ENCODE data around the gene ADIPOR1.

- TF ChIP-seq POLR2A (IDR thresholded peaks at IDR 0.05; ENCODE audit: low read length) (no peak), CTCF (IDR thresholded peaks at IDR 0.05) (no peak), NPAS2 (CRISPR knock-in tag; IDR thresholded peaks at IDR 0.05; ENCODE audit: borderline replicate concordance) (no peak), CHD2 (IDR thresholded peaks at IDR 0.05; ENCODE audit: low read length, partially characterized antibody) (no peak), SMC3 (IDR thresholded peaks at IDR 0.05) (no peak), USF2 (IDR thresholded peaks at IDR 0.05) (no peak), CEBPB (IDR thresholded peaks at IDR 0.05) (no peak), RARB (CRISPR knock-in tag; IDR thresholded peaks at IDR 0.05) (no peak), FOSB (CRISPR knock-in tag; IDR thresholded peaks at IDR 0.05) (no peak), ELK1 (IDR thresholded peaks at IDR 0.05; ENCODE audit: low read depth, low read length) (no peak), ESRRA (IDR thresholded peaks at IDR 0.05; ENCODE audit: borderline replicate concordance, low read length) (no peak), HMGXB4 (CRISPR knock-in tag; IDR thresholded peaks at IDR 0.05; ENCODE audit: borderline replicate concordance) (no peak)
Measured at GRCh38 chr1:202934755-202935154, 23.4 kb downstream of the ADIPOR1 start.
